DND-41 (cell line): ENCODE measurements around the gene NAA80.
A peak's percentile ranks its signal among the peaks of the same experiment; 100 is the strongest.

Experiments
- ATAC-seq: fragments of 200-7000 bp; cut with Tn5 transposase; 3 replicates; pipeline ENCODE4 v1.9.1; 2021; ENCODE audit warnings: low read depth; ENCODE audit not compliant: insufficient read depth
- DNase-seq: peaks from one replicate; pipeline ENCODE4 v3.0.0-alpha.2; 2020
- H2AFZ ChIP-seq: 2 replicates; pipeline ENCODE4 v1.6.0; 2012; ENCODE audit warnings: low read depth, low read length
- H3K27ac ChIP-seq: 2 replicates; pipeline ENCODE4 v1.5.1; 2012; ENCODE audit warnings: low read length, inconsistent platforms
- H3K27me3 ChIP-seq: fragments of 200-600 bp; sonication (generic); 2 replicates; pipeline ENCODE4 v1.6.0; 2012; ENCODE audit warnings: low read length, mild to moderate bottlenecking, inconsistent platforms; ENCODE audit not compliant: insufficient read depth, poor library complexity
- H3K36me3 ChIP-seq: 2 replicates; pipeline ENCODE4 v1.5.1; 2012; ENCODE audit warnings: low read length, inconsistent platforms; ENCODE audit not compliant: insufficient read depth
- H3K4me1 ChIP-seq: 2 replicates; pipeline ENCODE4 v1.5.1; 2012; ENCODE audit warnings: mild to moderate bottlenecking, low read length; ENCODE audit not compliant: insufficient read depth
- H3K4me2 ChIP-seq: 2 replicates; pipeline ENCODE4 v1.6.0; 2012; ENCODE audit warnings: mild to moderate bottlenecking, moderate library complexity, low read length, inconsistent platforms; ENCODE audit not compliant: insufficient read depth
- H3K4me3 ChIP-seq, 2 experiments: fragments of 200-600 bp in 1 of 2; shearing (Covaris generic) in 1 of 2; 2 replicates each; pipeline ENCODE4 v1.5.1; 2012 to 2016; ENCODE audit warnings: inconsistent platforms in 2 of 2, low read length in 2 of 2, mild to moderate bottlenecking in 2 of 2, low read depth in 1 of 2, moderate library complexity in 1 of 2
- H3K79me2 ChIP-seq: 2 replicates; pipeline ENCODE4 v1.6.0; 2012; ENCODE audit warnings: low read length, inconsistent platforms; ENCODE audit not compliant: insufficient read depth
- H3K9ac ChIP-seq: 2 replicates; pipeline ENCODE4 v1.6.0; 2012; ENCODE audit warnings: low read depth, mild to moderate bottlenecking, inconsistent platforms, low read length, moderate library complexity
- H3K9me3 ChIP-seq: 2 replicates; pipeline ENCODE4 v1.5.1; 2012; ENCODE audit warnings: low read length, moderate library complexity, mild to moderate bottlenecking, inconsistent platforms; ENCODE audit not compliant: insufficient read depth, severe bottlenecking
- H4K20me1 ChIP-seq: 2 replicates; pipeline ENCODE4 v1.6.0; 2012; ENCODE audit warnings: low read length; ENCODE audit not compliant: insufficient read depth
- CTCF ChIP-seq: IDR thresholded peaks from 2 replicates; pipeline ENCODE4 v1.5.1; 2012; ENCODE audit warnings: borderline replicate concordance, low read length, moderate library complexity, mild to moderate bottlenecking; ENCODE audit not compliant: poor library complexity, severe bottlenecking; ENCODE audit errors: extremely low read depth
- EZH2 ChIP-seq: IDR thresholded peaks from 3 replicates; pipeline ENCODE4 v1.6.1; 2012; ENCODE audit warnings: borderline replicate concordance, low read depth, mild to moderate bottlenecking, moderate library complexity, low read length, inconsistent platforms; ENCODE audit not compliant: severe bottlenecking

NAA80 gene

GRCh38 chr3:50326182-50326541 lies 27.0 kb upstream of the NAA80 start:
- ATAC-seq = no peak
- H3K4me2 ChIP-seq = peak overlapping the region; percentile 23
- no peak for DNase-seq
- peaks cover 45% of the 10 kb centered on the region for H3K36me3 ChIP-seq
- peaks cover 27% of the 10 kb centered on the region for H3K79me2 ChIP-seq
- no peak overlapping the region for H3K4me3 ChIP-seq
- H2AFZ ChIP-seq = no peak overlapping the region
- no peak for TF ChIP-seq EZH2
- no peak for TF ChIP-seq CTCF
- peak overlapping the region; percentile 21 for H3K9ac ChIP-seq
- H3K4me1 ChIP-seq = peaks cover 58% of the 10 kb centered on the region
- peaks cover 17% of the 10 kb centered on the region; the same call in 1 of the 2 replicates for H4K20me1 ChIP-seq
- H3K9me3 ChIP-seq = no peaks in the 10 kb centered on the region
- H3K27ac ChIP-seq = no peak overlapping the region
- no peaks in the 10 kb centered on the region for H3K27me3 ChIP-seq

- peaks cover 58% of the 10 kb centered on the region for H3K4me1 ChIP-seq
- H3K4me3 ChIP-seq = no peak overlapping the region
- no peak for ATAC-seq
- no peaks in the 10 kb centered on the region for H3K9me3 ChIP-seq
- H3K27me3 ChIP-seq = no peaks in the 10 kb centered on the region
- DNase-seq = no peak
- H4K20me1 ChIP-seq = peaks cover 17% of the 10 kb centered on the region; the same call in 1 of the 2 replicates
- H3K4me2 ChIP-seq = peak overlapping the region; percentile 23
- H2AFZ ChIP-seq = no peak overlapping the region
- no peak for TF ChIP-seq EZH2
- peak overlapping the region; percentile 21 for H3K9ac ChIP-seq
- peaks cover 40% of the 10 kb centered on the region for H3K36me3 ChIP-seq
- no peak overlapping the region for H3K27ac ChIP-seq
- peaks cover 30% of the 10 kb centered on the region for H3K79me2 ChIP-seq
Observed at GRCh38 chr3:50325497-50326181, 26.4 kb upstream of the NAA80 start.

GRCh38 chr3:50325113-50325480 lies 25.9 kb upstream of the NAA80 start:
- ATAC-seq (no peak), DNase-seq (no peak)
- TF ChIP-seq CTCF = no peak
- TF ChIP-seq EZH2 = no peak
- no peak overlapping the region for H3K27ac ChIP-seq
- H3K36me3 ChIP-seq = peaks cover 37% of the 10 kb centered on the region
- H3K4me3 ChIP-seq = no peak overlapping the region
- peaks cover 31% of the 10 kb centered on the region for H3K79me2 ChIP-seq
- no peak overlapping the region for H3K4me2 ChIP-seq
- H4K20me1 ChIP-seq = peaks cover 15% of the 10 kb centered on the region; the same call in 1 of the 2 replicates
- no peak overlapping the region for H2AFZ ChIP-seq
- H3K4me1 ChIP-seq = peaks cover 58% of the 10 kb centered on the region
- no peaks in the 10 kb centered on the region for H3K9me3 ChIP-seq
- no peaks in the 10 kb centered on the region for H3K27me3 ChIP-seq
- H3K9ac ChIP-seq = no peak overlapping the region

GRCh38 chr3:50324351-50325112 lies 25.3 kb upstream of the NAA80 start:
- Histone ChIP-seq H4K20me1 (peaks cover 18% of the 10 kb centered on the region; the same call in 1 of the 2 replicates), H3K9me3 (no peaks in the 10 kb centered on the region), H3K4me1 (peaks cover 58% of the 10 kb centered on the region), H3K27ac (no peak overlapping the region; the same call in 1 of the 2 replicates), H3K27me3 (no peaks in the 10 kb centered on the region), H2AFZ (no peak overlapping the region), H3K4me2 (0 out of 2 replicates have a peak overlapping the region, but pooled peaks have one; percentile 1), H3K79me2 (peaks cover 36% of the 10 kb centered on the region), H3K9ac (0 out of 2 replicates have a peak overlapping the region, but pooled peaks have one; percentile 2), H3K4me3 (no peak overlapping the region), H3K36me3 (peaks cover 37% of the 10 kb centered on the region)
- ATAC-seq (peak; percentile 34), DNase-seq (peak; percentile 71)
- TF ChIP-seq CTCF = peak; percentile 92
- no peak for TF ChIP-seq EZH2
